ENCODE measurements around the gene COX6B2.

GRCh38 chr19:55372316-55373081 lies 18.0 kb upstream of the COX6B2 start:
- TF ChIP-seq POLR2AphosphoS5 (IDR thresholded peaks at IDR 0.05; ENCODE audit: borderline replicate concordance, low read depth, low read length) (no peak), EZH2 (IDR thresholded peaks at IDR 0.05) (no peak)

Data from SK-N-MC (cell line).